Heart left ventricle (tissue), 16 donors: ENCODE results near the gene SAMD13. TPM values are rescaled to one million over a fixed set of nuclear protein-coding genes. Genes with fewer than 3 reads are reported as not detected.

Source experiments
- ATAC-seq, 4 donors: fragments of 200-7000 bp; cut with Tn5 transposase; one replicate each; pipeline ENCODE4 v1.9.1; 2020 to 2022; ENCODE audit warnings: moderate library complexity in 4 of 4, mild to moderate bottlenecking in 3 of 4, moderate number of reproducible peaks in 1 of 4
- DNase-seq, 5 donors: peaks; one replicate each; pipeline ENCODE4 v3.0.0-alpha.2; 2020
- H3K27ac ChIP-seq, 12 donors: fragments of 200-600 bp; sonication (generic) in 4 of 12; one replicate each; pipeline versions ENCODE4 v1.5.0 to v1.8.0; 2016 to 2022; ENCODE audit warnings: mild to moderate bottlenecking in 2 of 12
- H3K27me3 ChIP-seq, 9 donors: fragments of 200-600 bp; sonication (generic) in 2 of 9; one replicate each; pipeline versions ENCODE4 v1.5.1 to v1.8.0; 2016 to 2022; ENCODE audit warnings: mild to moderate bottlenecking in 3 of 9
- H3K36me3 ChIP-seq, 9 donors: fragments of 200-600 bp; sonication (generic) in 2 of 9; one replicate each; pipeline versions ENCODE4 v1.5.0 to v1.8.0; 2018 to 2022; ENCODE audit warnings: mild to moderate bottlenecking in 2 of 9
- H3K4me1 ChIP-seq, 12 donors: fragments of 200-600 bp; sonication (generic) in 4 of 12; one replicate each; pipeline versions ENCODE4 v1.5.0 to v1.8.0; 2016 to 2022; ENCODE audit warnings: mild to moderate bottlenecking in 3 of 12
- H3K4me3 ChIP-seq, 12 donors: fragments of 200-600 bp; sonication (generic) in 4 of 12; one replicate each; pipeline versions ENCODE4 v1.5.0 to v1.8.0; 2017 to 2022; ENCODE audit warnings: mild to moderate bottlenecking in 9 of 12, moderate library complexity in 4 of 12
- H3K9me3 ChIP-seq, 12 donors: fragments of 200-600 bp; sonication (generic) in 4 of 12; one replicate each; pipeline versions ENCODE4 v1.5.0 to v1.8.0; 2016 to 2022; ENCODE audit warnings: mild to moderate bottlenecking in 1 of 12
- POLR2A ChIP-seq, 2 donors: fragments of 450-650 bp; IDR thresholded peaks; one replicate each; pipeline ENCODE4 v1.6.1; 2017; ENCODE audit warnings: antibody characterized with exemption in 2 of 2, mild to moderate bottlenecking in 2 of 2, moderate library complexity in 2 of 2
- WGBS, 4 donors: extraction: QIAGEN DNeasy Blood & Tissue Kit in 2 of 4; methylation state at CpG; one replicate each; pipeline versions ENCODE4 v1.1.5 to v1.1.7; 2013 to 2018; 5-methylcytosine and 5-hydroxymethylcytosine counted together
- intact Hi-C, 10 donors: fragments of 100-400 bp; cut with DNase I; formaldehyde crosslinking; loops; one replicate each; pipeline versions ENCODE4 v1.11.1 to v1.14.2; 2022
- polyA plus RNA-seq, 2 donors: library from polyadenylated mRNA; stranded (reverse); fragments of 200-250 nt; gene quantifications; one replicate each; pipeline ENCODE4 v1.2.3, GENCODE V29; 2013
- total RNA-seq, 9 donors: library from RNA; depleted of rRNA in 2 of 9; stranded (reverse); fragments of >200 nt in 2 of 9; fragmentation: NEBNext Ultra II Directional in 3 of 9; extraction: Animal tissue kit (Norgen Biotek cat#: 25700) in 3 of 9; gene quantifications; one replicate each; pipeline versions ENCODE4 v1.1.0 to v1.2.4, GENCODE V29; 2016 to 2023
- TF ChIP-seq, protein P1 (sequence below), 12 donors: fragments of 200-600 bp; sonication (generic) in 4 of 12; IDR thresholded peaks; one replicate each; pipeline versions ENCODE4 v1.5.0 to v1.8.0; 2018 to 2022; ENCODE audit warnings: antibody characterized with exemption in 12 of 12, mild to moderate bottlenecking in 5 of 12
- donor health status: ischemic (EF 13 %, LVEDD 7.1; RV severe dilation, severe dysfunction).
- donor health status: healthy with polysubstance abuse.
- donor health status: DM: no; HTN: yes; CAD: no.
- donor health status: DM: no; HTN: no; CAD: no.
- donor health status: ischemic (EF 25% LVEDD 6.9; RV normal size, moderate dysfunction).
- donor health status: ischemic (EF 25% LVEDD 5.7; RV mildly dilated, moderate dysfunction).
- donor health status: healthy.
- donor health status: DM: yes; HTN: yes; CAD: no.
- donor health status: ischemic (EF 35%, LVEDD 5.7; RV mildly dilated, moderate dysfunction).
- donor health status: nonischemic (EF 11% LVEDD 7.7; RV severe dilation, severe dysfunction).
- donor health status: DM: yes; HTN: yes; CAD: no.
- donor health status: PGD.
- donor health status: ischemic (EF 29% LVEDD 5.4; RV normal size, mild dysfunction).
- donor health status: nonischemic (EF 23%, LVEDD 6.1; RV moderate dilation, normal function).

The SAMD13 gene
- total and polyA plus RNA-seq, 11 donors, result 0.40 to 3.0 (median 1.5) TPM; not detected in 1

GRCh38 chr1:84350104-84350503 is 48.6 kb downstream of the SAMD13 start:
- no peak for TF ChIP-seq POLR2A (IDR thresholded peaks at IDR 0.05)
- TF ChIP-seq, protein P1, sequence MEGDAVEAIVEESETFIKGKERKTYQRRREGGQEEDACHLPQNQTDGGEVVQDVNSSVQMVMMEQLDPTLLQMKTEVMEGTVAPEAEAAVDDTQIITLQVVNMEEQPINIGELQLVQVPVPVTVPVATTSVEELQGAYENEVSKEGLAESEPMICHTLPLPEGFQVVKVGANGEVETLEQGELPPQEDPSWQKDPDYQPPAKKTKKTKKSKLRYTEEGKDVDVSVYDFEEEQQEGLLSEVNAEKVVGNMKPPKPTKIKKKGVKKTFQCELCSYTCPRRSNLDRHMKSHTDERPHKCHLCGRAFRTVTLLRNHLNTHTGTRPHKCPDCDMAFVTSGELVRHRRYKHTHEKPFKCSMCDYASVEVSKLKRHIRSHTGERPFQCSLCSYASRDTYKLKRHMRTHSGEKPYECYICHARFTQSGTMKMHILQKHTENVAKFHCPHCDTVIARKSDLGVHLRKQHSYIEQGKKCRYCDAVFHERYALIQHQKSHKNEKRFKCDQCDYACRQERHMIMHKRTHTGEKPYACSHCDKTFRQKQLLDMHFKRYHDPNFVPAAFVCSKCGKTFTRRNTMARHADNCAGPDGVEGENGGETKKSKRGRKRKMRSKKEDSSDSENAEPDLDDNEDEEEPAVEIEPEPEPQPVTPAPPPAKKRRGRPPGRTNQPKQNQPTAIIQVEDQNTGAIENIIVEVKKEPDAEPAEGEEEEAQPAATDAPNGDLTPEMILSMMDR (IDR thresholded peaks at IDR 0.05), result no peak
- 56 to 64% (median 60%) methylated on average over 3 of the region's 3 CpGs for whole genome bisulfite sequencing, 4 donors

DNA sequence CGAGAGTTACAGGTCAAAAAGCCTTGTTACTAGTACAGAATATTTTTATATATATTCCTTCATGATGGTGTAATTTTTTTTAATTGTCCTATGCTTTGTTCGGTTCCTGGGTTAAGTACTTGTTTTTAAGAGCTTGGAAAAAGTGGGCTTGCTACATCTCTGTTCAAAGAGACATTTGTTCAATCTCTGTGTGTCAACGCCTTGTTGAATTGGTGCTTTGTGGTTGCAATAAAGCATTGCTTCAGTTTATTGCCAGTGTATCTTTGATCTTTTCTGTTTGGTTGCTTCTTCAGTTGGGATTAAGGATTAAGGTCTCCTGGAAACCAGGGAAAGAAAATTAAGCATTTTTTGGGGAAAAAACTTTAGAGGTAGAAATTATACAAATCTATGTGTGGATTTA is 49.0 kb downstream of the SAMD13 start:
- no peak for ATAC-seq
- DNase-seq, result no peak
- TF ChIP-seq POLR2A (IDR thresholded peaks at IDR 0.05), result no peak
- TF ChIP-seq, protein P1 (IDR thresholded peaks at IDR 0.05), result no peak
- intact Hi-C loops, result no loop called here
- no peaks in the 10 kb centered on the region for H3K4me1 ChIP-seq
- H3K27me3 ChIP-seq, result no peaks in the 10 kb centered on the region
- H3K27ac ChIP-seq, result no peak overlapping the region
- no peaks in the 10 kb centered on the region for H3K9me3 ChIP-seq
- no peak overlapping the region for H3K4me3 ChIP-seq
- H3K36me3 ChIP-seq, result no peaks in the 10 kb centered on the region
- 79 to 83% (median 82%) methylated on average over 3 of the region's 3 CpGs for WGBS, 4 donors

More at GRCh38 chr1:84350104-84350503, 48.6 kb downstream of the SAMD13 start:
- intact Hi-C loops, result no loop called here
- H3K27ac ChIP-seq, result no peak overlapping the region
- H3K36me3 ChIP-seq, result no peaks in the 10 kb centered on the region
- H3K4me3 ChIP-seq, result no peak overlapping the region
- ATAC-seq, result no peak
- no peaks in the 10 kb centered on the region for H3K4me1 ChIP-seq
- no peaks in the 10 kb centered on the region for H3K27me3 ChIP-seq
- H3K9me3 ChIP-seq, result no peaks in the 10 kb centered on the region
- no peak for DNase-seq

DNA sequence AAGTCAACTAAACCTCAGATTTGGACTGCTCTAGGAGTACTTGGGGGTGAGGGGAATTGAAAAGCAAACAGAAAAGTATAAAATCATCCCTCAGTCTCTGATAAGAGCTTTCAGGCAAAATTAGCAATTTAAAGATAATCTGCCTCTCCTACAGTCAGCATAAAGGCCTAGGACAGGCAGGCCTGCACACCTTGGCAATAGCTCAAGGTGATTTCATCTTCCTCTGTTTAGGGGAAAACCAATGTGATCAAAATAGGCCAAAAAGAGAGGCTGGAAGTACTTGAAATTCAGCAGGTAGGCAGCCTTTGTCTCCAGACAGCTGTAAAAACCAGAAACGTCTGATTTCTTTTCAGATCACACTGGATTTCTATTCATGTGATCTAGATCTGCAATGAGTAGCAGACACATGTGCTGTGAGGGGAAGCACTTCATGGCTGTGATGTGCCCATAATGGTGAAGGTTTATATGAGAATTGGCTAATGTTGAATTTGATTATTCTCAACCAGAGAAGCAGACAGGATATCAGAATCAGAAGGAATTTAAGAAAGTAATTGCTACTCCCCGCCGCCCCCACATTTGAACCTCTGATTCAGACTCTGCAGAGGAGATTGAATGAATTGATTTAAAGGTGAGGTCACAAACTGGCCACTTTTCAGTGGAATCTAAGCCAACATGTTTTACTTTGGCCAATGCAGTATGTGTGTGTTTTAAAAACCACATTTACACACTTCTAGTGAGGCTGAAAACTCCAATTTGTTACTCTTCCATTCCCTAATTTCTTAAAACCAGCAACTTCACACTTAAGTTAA is 51.0 kb downstream of the SAMD13 start:
- DNase-seq (no peak), ATAC-seq (no peak)
- H3K27ac ChIP-seq, result no peak overlapping the region
- H3K4me3 ChIP-seq, result no peak overlapping the region
- no peaks in the 10 kb centered on the region for H3K9me3 ChIP-seq
- TF ChIP-seq, protein P1 (IDR thresholded peaks at IDR 0.05), result no peak
- no peak for TF ChIP-seq POLR2A (IDR thresholded peaks at IDR 0.05)
- no peaks in the 10 kb centered on the region for H3K36me3 ChIP-seq
- H3K27me3 ChIP-seq, result no peaks in the 10 kb centered on the region
- 72 to 88% (median 79%) methylated on average over 3 of the region's 3 CpGs for WGBS, 4 donors
- intact Hi-C loops, result no loop called here
- no peaks in the 10 kb centered on the region for H3K4me1 ChIP-seq

- intact Hi-C loops, result no loop called here
- no peak for TF ChIP-seq POLR2A (IDR thresholded peaks at IDR 0.05)
- TF ChIP-seq, protein P1 (IDR thresholded peaks at IDR 0.05), result no peak
- no peaks in the 10 kb centered on the region for H3K9me3 ChIP-seq
- no peak overlapping the region for H3K27ac ChIP-seq
- WGBS, 4 donors, result 96 to 97% (median 96%) methylated on average over 3 of the region's 3 CpGs
- no peak overlapping the region for H3K4me3 ChIP-seq
- H3K27me3 ChIP-seq, result no peaks in the 10 kb centered on the region
- no peaks in the 10 kb centered on the region for H3K4me1 ChIP-seq
- ATAC-seq (no peak), DNase-seq (no peak)
- H3K36me3 ChIP-seq, result no peaks in the 10 kb centered on the region
Measured at GRCh38 chr1:84353695-84354094, 52.2 kb downstream of the SAMD13 start.
